ENCODE measurements around the gene ADRA1B.
"Not testable (repeated sequence)": the region's sequence is repeated elsewhere in the genome, so short reads cannot be mapped to it uniquely, and the experiment has no call there.

ADRA1B gene

DNA sequence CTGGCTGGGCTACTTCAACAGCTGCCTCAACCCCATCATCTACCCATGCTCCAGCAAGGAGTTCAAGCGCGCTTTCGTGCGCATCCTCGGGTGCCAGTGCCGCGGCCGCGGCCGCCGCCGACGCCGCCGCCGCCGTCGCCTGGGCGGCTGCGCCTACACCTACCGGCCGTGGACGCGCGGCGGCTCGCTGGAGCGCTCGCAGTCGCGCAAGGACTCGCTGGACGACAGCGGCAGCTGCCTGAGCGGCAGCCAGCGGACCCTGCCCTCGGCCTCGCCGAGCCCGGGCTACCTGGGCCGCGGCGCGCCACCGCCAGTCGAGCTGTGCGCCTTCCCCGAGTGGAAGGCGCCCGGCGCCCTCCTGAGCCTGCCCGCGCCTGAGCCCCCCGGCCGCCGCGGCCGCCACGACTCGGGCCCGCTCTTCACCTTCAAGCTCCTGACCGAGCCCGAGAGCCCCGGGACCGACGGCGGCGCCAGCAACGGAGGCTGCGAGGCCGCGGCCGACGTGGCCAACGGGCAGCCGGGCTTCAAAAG, 55.7 kb downstream of the ADRA1B start:
- peak; percentile 8 for DNase-seq

DNA sequence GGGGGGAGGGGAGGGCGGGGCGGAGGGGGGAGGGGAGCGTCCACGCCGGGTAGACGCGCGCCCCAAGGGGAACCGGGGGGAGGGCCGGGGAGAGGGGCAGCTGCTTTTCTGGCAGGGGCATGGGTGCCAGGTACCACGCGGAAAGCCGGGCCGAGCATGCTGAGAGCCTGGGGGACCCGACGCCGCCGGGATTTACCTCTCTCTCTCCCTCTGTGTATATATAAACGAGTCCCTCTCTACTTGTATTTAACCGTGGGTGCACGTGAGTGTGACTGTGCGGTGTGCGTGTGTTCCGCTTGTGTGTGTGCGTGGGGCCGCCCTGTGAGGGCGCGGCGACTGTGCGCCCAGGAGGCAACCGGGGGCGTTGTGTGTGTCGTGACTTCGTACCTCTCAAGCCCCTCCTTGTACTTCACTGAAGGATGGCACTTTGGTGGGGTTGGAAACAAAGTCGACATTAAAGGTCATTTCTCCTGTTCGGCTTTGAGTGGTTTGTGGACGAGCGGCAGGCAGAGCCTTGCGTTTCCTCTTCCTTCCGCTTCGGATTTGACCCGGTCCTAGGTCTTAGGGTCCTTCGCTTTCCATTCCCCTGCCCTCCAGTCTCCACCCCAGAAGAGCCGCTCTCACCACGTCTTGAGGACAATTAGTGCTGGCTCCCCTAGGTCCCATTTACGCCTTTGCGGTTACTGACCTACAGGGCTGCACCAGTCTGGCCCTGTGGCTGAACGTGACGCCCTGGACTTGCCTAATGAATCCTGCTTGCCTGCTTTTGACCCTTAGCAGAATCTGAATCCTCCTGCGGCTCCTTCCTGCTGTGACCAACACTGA, 56.5 kb downstream of the ADRA1B start:
- no peak for DNase-seq

DNA sequence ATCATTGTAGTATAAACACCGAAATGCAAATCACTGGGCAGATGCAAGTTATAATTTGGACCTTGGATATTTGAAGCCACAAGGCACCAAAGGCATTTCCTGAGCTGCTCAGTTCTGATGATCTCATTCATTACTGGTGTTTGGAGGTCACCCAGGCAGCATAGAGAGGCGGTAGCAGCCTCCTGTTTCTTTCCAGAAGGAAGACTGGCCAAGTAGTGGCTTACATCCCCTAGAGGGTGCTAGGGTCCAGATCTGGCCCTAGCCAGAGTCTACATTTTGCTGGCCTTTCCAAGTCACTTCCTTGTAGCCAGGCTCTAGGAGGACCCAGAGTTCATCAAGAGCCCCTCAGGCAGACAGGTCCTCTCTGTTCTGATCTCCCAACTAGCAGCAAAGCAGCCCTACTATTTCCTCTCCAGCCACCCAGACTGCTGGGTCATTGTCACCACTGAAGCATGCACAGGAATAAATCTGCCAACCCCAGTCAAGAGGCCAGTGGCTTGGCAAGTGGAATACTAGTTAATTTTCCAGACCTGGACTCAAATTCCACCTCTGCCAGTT, 59.3 kb downstream of the ADRA1B start:
- no peak for DNase-seq

DNA sequence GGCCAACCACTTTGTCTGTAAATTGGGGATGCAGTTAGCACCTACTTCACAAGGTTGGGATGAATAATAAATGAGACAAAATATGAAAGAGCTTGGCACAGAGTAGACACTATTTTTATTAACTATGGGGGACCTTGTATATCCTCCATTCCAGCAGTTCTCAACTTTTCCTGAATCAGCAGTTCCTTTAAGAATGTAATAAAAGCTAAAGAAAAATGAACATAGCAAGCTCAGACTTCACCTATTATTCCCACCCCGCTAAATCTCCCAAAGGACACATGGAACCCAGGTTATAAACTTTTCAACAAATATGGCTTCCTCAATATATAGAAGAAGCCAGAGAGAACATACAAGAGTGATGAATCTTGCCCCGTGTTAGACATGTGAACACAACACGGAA, 60.6 kb downstream of the ADRA1B start:
- DNase-seq: no peak

DNA sequence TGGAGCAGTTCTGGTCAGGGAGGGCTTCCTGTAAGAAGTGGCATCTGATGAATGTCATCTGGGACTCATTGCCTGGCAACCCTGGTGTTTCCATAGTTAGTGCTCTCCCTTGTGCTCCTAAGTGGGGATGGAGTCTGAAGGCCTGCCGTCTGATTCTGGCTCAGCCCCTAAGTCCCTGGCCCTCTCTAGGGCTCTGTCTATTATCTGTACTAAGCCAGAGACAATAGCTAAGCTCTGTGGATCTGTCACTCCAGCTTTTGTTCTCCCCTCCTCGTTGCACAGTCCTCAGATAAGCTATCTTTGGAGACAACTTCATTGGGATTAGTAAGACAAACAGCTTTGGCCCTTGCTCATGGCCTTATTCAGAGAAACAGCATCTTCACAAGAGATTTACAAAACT, 62.1 kb downstream of the ADRA1B start:
- no peak for DNase-seq

DNA sequence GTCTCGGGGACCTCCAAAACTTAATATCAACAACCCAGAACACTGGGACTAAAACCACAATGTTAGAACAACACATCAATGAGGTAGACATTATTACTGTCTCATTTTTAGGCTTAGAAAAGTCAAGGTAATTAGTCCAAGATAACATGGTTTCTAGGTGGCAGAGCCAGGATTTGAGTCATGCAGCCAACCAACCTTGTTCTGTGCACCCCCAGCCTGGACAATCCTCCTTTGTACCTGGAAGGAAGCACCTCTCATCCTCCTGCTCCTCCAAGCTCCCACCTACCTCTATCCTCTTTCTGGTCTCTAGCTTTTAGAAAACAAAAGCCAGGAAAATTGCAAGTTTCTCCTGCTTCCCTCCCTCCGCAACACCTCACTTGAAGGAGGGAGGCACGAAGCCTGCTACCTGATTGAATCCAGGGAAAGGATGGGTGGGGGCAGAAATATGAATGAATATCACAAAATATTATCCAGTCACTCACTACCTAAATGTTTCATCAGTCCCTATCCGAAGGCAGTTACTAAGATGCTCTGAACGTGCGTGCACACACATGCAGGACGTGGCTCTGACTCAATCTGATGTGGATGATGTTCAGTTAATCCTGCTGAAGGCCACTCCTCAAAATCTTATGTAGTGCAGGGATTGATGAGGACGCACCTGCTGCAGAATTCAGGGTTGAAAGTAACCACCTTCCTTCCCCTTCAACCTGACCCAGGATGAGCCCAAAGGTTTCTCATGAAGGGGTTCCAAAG, 66.3 kb downstream of the ADRA1B start:
- no peak for DNase-seq

DNA sequence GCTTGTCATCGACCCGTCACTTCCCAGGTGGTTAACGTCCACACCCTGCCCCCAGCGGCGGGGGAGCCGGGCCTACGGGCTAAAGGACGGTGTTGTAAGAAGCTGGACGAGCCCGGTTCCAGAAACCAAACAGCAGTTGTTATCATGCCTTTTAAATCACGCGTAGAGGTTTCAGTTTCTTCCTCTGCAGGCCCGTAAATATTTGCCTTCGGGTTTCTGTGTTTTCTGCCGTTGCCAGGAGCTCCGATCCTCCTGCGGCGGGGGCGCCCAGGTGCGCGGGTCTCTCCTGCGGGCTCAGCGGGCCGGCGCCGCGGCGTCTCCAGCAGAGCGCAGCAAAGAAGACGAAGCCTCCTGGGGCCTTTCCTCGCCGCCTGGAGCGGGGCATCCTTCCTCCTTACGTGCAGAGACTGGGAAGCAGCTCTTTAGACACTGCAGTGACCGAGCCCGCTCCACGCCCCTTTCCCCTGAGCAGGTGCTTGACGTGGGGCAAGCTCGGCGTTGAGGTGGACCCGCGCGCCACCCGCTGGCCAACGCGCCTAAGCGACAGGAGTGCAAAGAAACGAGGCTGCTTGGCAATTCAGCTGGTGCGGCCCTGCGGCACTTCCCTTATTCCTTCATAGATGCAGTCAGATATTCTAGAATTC, 70.9 kb downstream of the ADRA1B start:
- DNase-seq: peak; percentile 79

DNA sequence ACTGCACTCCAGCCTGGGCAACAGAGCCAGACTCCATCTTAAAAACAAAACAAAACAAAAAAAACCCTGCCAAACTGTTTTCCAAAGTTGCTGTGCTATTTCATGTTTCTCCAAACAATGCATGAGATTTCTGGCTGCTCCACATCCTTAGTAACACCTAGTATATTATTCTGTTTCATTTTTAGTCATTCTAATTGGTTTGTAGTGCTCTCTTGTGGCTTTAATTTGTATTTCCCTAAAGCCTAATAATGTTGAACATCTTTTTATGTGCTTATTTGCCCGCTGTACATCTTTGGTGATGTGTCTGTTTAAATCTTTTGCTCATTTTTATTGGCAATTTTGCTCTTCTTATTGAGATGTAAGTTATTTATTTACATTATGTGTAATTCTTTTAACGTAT, 74.2 kb downstream of the ADRA1B start:
- no peak for DNase-seq

DNA sequence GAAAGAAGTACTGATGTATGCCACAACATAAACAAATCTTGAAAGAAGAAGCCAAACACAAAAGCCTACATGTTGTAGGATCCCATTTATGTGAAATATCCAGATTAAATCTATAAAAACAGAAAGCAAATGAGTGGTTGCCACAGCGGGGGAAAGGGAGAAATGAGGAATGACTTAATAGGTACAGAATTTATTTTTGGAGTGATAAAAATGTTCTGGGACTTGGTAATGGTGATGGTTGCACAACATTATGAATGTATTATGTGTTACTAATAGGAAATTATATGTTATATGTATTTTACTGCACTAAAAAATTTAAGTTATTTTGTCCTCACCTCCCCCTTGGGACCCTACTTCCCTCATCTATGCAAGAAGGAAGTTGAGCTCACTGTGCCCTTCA, 76.3 kb downstream of the ADRA1B start:
- no peak for DNase-seq

DNA sequence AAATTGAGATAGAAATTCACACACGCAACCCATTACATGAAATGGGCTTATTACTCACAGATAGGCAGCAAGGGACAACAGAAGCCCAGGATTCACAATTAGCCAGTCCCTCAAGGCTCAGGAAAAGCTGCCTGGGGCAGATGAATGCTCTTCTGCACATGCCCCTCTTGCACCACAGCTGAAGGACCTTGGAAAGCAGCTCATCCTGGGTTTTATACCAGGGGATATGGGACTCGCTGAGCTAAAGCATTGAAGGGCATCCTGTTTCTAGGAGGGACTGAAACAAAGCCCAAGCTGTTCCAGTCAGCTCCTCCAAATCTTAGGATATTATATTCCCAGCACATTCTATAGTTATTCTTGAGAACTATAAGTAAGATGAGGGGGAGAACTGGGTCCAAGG, 76.9 kb downstream of the ADRA1B start:
- DNase-seq: no peak

DNA sequence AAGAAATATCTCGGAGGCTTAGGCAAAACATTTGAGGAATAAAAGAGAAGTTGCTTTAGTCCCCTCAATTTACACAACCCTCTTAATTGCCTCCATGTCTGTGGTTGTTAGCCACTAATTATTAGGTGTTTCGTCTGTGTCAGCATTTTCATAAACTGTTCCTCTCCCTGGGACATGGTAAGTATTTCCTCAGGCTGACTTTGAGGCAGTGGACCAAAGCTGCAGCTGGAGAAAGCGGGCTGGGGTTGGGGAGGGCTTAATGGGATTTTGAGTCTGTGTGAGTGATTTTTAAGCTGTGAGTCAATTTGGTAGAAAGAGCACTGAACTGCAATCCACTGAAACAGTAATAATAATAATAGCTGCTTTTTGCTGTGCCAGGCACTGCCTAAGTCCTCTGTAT, 79.6 kb downstream of the ADRA1B start:
- no peak for DNase-seq

DNA sequence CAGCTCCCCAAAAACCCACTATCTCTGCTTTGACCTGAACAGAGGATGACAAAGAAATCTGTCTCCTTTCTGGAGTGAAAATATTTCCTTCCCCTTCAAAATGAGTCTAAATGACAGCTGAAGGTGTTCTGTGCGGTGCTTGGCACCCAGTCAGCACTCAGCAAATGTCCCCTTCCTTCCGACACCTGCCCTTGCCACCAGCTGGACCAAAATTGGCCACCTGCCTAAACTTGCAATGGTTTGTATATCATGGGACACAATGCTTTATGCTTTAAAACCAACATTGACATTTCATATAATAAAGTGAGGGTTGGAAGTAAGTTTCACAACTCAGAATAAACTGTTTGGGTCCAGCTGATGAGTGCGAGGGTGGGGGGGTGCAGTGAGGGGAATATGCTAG, 85.2 kb downstream of the ADRA1B start:
- no peak for DNase-seq

DNA sequence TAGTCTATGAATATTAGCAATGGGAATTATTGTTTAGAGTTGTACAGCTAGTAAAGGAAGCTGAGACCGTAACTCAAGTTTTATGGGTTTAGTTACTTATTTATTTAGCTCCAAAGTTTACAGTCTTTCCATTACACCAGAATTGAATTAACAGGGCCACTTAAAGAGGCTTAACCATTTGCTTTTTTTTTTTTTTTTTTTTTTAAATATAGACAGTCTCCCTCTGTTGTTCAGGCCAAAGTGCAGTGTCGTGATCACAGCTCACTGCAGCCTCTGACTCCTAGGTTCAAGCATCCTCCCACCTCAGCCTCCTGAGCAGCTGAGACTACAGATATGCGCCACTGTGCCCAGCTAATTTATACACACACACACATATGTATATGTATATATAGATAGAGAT, 91.2 kb downstream of the ADRA1B start:
- no peak for DNase-seq

DNA sequence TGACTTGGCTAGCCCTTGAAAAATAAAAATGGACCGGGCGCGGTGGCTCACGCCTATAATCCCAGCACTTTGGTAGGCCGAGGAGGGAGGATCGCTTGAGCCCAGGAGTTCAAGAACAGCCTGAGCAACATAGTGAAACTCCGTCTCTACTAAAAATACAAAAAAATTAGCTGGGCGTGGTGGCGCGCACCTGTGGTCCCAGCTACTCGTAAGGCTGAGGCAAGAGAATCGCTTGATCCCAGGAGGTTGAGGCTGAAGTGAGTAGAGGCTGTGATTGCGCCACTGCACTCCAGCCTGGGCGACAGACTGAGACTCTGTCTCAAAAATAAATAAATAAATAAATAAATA, 92.2 kb downstream of the ADRA1B start:
- DNase-seq: not testable (repeated sequence)

DNA sequence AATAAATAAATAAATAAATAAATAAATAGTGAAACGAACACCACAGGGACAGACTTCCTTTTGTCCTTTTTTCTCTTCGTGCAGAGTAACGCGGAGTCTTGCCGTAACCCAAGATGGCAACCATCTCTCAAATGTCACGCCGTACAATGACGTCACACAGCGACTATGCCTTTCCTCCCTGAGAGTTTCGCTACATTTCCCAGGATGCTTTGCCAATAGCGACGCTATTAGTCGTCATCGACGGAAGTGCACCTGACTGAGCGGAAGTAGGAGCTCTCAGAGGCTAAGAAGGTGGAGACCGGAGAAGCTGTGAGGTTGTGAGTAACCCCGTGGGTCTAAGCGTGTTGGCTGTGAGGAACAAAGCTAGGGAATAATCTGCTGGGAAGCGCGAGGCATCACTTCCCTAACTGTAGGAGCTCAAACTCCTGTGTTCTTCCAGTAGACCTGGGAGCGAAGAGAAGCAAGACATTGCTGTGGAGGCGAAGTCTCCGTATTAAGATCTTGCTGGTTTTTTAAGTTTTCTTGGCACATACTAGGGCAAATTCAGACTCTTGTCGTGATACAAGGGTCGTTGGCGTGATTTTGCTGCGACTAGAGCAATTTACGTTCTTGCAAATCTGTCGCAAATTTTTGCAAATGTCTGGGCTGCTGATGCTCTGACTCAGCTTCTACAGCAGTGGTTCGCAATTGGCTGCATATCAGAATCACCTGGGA, 92.8 kb downstream of the ADRA1B start, which contains the start of gene TTC1:
TSS of gene TTC1 (plus strand) at position 263 of the 714 bp plus-strand sequence. CDS start 1,390 bp downstream, outside the sequence.
- DNase-seq: peak; percentile 96

DNA sequence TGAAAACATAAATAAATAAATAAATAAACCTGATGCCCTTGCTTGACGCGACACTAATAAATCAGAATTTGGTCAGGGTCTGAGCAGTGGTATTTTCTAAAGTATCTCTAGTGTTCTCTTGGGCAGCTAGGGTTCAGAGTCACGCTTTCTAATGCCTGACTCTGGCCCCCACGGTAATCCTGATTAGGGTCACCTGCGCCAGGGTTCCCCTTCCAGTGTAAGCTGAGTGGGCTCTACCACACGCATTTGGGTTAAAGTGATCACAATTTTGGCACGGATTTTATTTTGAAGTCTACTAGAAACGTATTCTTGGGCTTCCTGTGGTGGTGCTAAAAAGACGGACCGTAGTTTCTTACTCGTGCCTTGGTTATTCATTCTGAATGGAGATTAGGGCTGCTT, 93.3 kb downstream of the ADRA1B start:
- DNase-seq: no peak

DNA sequence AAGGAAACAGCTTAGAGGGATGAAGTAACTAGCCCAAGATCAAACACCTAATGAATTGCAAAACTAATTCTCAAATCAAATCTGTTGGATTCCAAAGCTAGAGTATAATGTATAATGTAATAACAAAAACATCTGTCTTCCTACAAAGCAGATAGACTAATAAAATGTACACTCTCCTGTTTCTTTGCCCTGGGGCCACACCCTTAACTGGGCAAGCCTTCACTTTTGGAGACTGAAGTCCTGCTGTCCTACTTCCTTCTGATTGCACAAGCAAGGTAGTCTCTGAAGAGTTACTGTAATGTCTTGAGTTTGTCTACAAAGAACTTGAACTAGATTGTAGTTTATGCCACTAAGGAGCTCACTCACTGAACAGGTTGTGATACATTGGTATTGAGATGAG, 95.2 kb downstream of the ADRA1B start:
- no peak for DNase-seq

DNA sequence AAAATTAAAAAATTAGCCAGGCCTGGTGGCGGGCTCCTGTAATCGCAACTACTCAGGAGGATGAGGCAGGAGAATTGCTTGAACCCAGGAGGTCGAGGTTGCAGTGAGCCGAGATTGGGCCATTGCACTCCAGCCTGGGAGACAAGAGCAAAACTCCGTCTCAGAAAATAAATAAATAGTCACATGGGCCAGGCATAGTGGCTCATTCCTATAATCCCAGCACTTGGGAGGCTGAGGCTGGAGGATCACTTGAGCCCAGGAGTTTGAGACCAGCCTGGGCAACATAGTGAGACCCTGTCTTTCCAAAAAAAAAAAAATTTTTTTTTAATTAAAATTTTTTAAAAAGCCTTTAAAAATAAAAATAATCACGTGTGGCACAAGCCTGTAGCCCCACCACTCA, 97.9 kb downstream of the ADRA1B start:
- not testable (repeated sequence) for DNase-seq

DNA sequence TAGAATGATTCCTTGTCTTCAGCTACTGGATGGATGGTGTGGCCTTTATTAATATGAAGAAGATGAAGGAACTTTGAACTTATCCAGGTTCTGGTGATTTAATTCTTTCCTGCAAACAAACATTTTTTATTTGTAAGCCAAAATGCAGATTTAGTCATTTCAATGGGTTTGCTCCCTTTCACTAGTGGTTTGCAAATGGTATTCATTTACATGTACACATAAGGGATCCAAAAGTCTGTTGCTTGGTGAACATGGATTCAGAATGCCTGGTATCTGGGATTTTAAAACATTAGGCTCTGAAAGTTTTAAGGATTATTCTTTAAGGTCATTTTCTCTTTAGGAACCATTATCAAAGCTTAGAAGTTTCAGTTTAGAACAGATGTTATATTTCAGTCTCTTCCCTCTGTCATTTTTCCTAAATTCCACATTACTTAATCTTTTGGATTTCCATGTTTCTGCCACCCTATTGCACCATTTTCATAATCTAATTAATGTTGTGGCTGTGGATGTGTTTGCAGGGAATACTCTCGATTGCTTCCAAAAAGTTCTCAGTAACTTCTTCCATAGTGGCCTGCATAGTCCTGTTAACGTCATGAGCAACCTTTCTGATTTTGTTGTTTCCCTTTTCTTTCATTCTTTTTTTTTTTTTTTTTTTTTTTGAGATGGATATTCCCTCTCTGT, 102.8 kb downstream of the ADRA1B start:
- no peak for DNase-seq

DNA sequence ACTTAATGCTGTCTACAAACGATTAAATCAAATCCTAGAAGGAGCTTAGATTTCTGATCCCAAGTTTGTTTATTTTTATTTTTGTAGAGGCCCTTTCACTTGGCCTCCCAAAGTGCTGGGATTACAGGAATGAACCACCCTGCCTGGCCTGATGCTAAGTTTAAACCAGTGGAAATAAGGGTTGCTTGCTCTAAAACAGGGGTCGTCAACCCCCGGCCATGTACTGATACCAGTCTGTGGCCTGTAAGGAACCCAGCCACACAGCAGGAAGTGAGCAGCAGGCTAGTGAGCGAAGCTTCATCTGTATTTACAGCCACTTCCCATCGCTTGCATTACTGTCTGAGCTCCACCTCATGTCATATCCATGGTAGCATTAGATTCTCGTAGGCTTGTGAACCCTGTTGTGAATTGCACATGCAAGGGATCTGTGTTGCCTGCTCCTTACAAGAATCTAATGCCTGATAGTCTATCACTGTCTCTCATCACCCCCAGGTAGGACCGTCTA, 104.0 kb downstream of the ADRA1B start:
- no peak for DNase-seq

DNA sequence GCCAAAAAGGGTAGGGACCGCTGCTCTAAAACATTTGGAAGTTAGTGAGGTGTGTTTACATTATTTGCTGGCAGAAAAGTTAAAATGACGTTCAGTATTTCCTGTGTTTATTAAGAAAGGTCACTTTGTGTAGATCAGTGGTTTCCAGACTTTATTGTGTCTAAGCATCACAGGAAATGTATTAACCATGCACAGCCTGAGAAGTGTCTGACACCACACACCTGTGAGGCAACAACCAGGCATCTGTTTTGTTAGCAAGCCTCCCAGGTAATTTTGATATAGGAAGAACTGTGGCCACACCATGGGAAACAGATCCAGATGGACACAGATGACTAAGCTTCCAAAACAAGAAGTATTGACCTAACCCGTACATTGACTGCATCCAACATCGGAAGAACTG, 104.7 kb downstream of the ADRA1B start:
- DNase-seq: no peak
